Right lobe of liver (tissue), 6 donors: ENCODE results near the gene ACSF3. TPM values are rescaled to one million over a fixed set of nuclear protein-coding genes. Genes with fewer than 3 reads are reported as not detected.

Source experiments
- ATAC-seq, 4 donors: fragments of 200-7000 bp; cut with Tn5 transposase; one replicate each; pipeline ENCODE4 v1.9.1; 2020; ENCODE audit warnings: mild to moderate bottlenecking in 4 of 4, moderate library complexity in 4 of 4
- DNase-seq, 3 donors: peaks; one replicate each; pipeline ENCODE4 v3.0.0-alpha.2; 2020
- H3K27ac ChIP-seq, 3 donors: fragments of 200-600 bp; one replicate each; pipeline ENCODE4 v1.8.0; 2022
- H3K27me3 ChIP-seq, 2 donors: fragments of 200-600 bp; one replicate each; pipeline ENCODE4 v1.8.0; 2022
- H3K36me3 ChIP-seq, 4 donors: fragments of 200-600 bp; sonication (generic) in 1 of 4; one replicate each; pipeline versions ENCODE4 v1.5.1 to v1.8.0; 2017 to 2022; ENCODE audit warnings: control low read depth in 1 of 4
- H3K4me1 ChIP-seq, 4 donors: fragments of 200-600 bp; sonication (generic) in 1 of 4; one replicate each; pipeline versions ENCODE4 v1.5.1 to v1.8.0; 2017 to 2022; ENCODE audit warnings: control low read depth in 1 of 4
- H3K4me3 ChIP-seq, 3 donors: fragments of 200-600 bp; one replicate each; pipeline ENCODE4 v1.8.0; 2022
- H3K9me3 ChIP-seq, 4 donors: fragments of 200-600 bp; sonication (generic) in 1 of 4; one replicate each; pipeline versions ENCODE4 v1.5.1 to v1.8.0; 2017 to 2022; ENCODE audit warnings: control low read depth in 1 of 4
- CTCF ChIP-seq, 4 donors: fragments of 200-600 bp in 3 of 4; fragments of 450-650 bp in 1 of 4; IDR thresholded peaks; one replicate each; pipeline versions ENCODE4 v1.5.1 to v1.8.0; 2016 to 2022; ENCODE audit warnings: antibody characterized with exemption in 4 of 4, mild to moderate bottlenecking in 2 of 4
- POLR2A ChIP-seq: fragments of 450-650 bp; IDR thresholded peaks from one replicate; pipeline ENCODE4 v1.6.1; 2017; ENCODE audit warnings: antibody characterized with exemption, mild to moderate bottlenecking
- WGBS: methylation state at CpG from one replicate; pipeline ENCODE4 v1.1.6; 2018; ENCODE audit warnings: low coverage, low lambda C conversion rate; ENCODE audit not compliant: insufficient coverage; ENCODE audit errors: missing lambda C conversion rate; 5-methylcytosine and 5-hydroxymethylcytosine counted together
- intact Hi-C, 2 donors: fragments of 100-400 bp; cut with DNase I; formaldehyde crosslinking; loops; one replicate each; pipeline versions ENCODE4 v1.11.2 to v1.14.1; 2022
- total RNA-seq, 6 experiments: library from RNA; depleted of rRNA in 2 of 6; stranded (reverse); fragments of >200 nt in 2 of 6; fragmentation: NEBNext Ultra II Directional in 3 of 6; extraction: Animal tissue kit (Norgen Biotek cat#: 25700) in 3 of 6; gene quantifications; one replicate each; pipeline versions ENCODE4 v1.1.0 to v1.2.4, GENCODE V29; 2016 to 2023
- donor health status: DM: no; HTN: yes; CAD: no.
- donor health status: DM: no; HTN: no; CAD: no.
- donor health status: DM: no; HTN: no; CAD: no.
- donor health status: DM: no; HTN: yes; CAD: no.
- donor health status: DM: no; HTN: yes; CAD: no.

ACSF3 gene
- total RNA-seq, 6 experiments from 2014 or later, result 20.2 to 33.6 (median 29.4) TPM

GRCh38 chr16:89106533-89107202, 13.0 kb downstream of the ACSF3 start:
- Histone ChIP-seq H3K4me3 (no peak overlapping the region), H3K36me3 (peaks cover 0 to 35% (median 3%) of the 10 kb centered on the region in 4 donors), H3K27ac (no peak overlapping the region), H3K4me1 (no peaks in the 10 kb centered on the region), H3K9me3 (no peaks in the 10 kb centered on the region), H3K27me3 (no peaks in the 10 kb centered on the region)
- intact Hi-C loops, result no loop called here
- no peak for TF ChIP-seq POLR2A
- TF ChIP-seq CTCF (IDR thresholded peaks at IDR 0.05), result no peak
- WGBS, result 87% methylated on average over 6 of the region's 15 CpGs
- DNase-seq (peak in 2 of 3 donors; percentile 27 to 30), ATAC-seq (no peak)

DNA sequence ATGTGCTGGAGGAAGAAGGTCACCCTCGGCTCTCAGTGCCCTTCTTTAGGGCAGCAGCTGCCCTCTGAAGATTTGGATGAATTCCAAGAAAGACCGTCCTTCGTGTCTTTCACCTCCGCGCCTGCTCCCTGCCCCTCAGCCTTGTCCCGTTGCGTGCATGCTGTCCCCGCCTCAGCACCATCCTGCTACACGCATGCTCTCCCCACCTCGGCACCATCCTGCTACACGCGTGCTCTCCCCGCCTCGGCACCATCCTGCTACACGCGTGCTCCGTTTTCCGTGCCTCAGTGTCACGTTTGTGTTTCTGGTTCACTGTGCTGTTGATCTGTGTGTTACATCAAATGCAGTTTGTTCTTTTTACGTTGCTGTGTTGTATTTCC, 13.5 kb downstream of the ACSF3 start:
- Histone ChIP-seq H3K27ac (no peak overlapping the region), H3K4me3 (no peak overlapping the region), H3K27me3 (no peaks in the 10 kb centered on the region), H3K36me3 (peaks cover 0 to 36% (median 3%) of the 10 kb centered on the region in 4 donors), H3K9me3 (no peaks in the 10 kb centered on the region), H3K4me1 (no peaks in the 10 kb centered on the region)
- DNase-seq (peak in 1 of 3 donors; percentile 42), ATAC-seq (no peak)
- intact Hi-C loops, result no loop called here
- TF ChIP-seq POLR2A (no peak), CTCF (IDR thresholded peaks at IDR 0.05) (no peak)
- 88% methylated on average over 11 of the region's 20 CpGs for WGBS

GRCh38 chr16:89108416-89108815, 14.8 kb downstream of the ACSF3 start:
- TF ChIP-seq POLR2A (no peak), CTCF (IDR thresholded peaks at IDR 0.05) (no peak)
- no peaks in the 10 kb centered on the region for H3K9me3 ChIP-seq
- no peaks in the 10 kb centered on the region for H3K27me3 ChIP-seq
- ATAC-seq (no peak), DNase-seq (no peak)
- 95% methylated on average over 4 of the region's 5 CpGs for WGBS
- intact Hi-C loops, result no loop called here
- H3K27ac ChIP-seq, result no peak overlapping the region
- H3K36me3 ChIP-seq, result peaks cover 0 to 30% (median 2%) of the 10 kb centered on the region in 4 donors
- no peak overlapping the region for H3K4me3 ChIP-seq
- no peaks in the 10 kb centered on the region for H3K4me1 ChIP-seq

- DNase-seq (no peak), ATAC-seq (no peak)
- Histone ChIP-seq H3K36me3 (peaks cover 0 to 14% (median 2%) of the 10 kb centered on the region in 4 donors), H3K27me3 (no peaks in the 10 kb centered on the region), H3K27ac (no peak overlapping the region), H3K4me3 (no peak overlapping the region), H3K4me1 (no peaks in the 10 kb centered on the region), H3K9me3 (no peaks in the 10 kb centered on the region)
- intact Hi-C loops, result no loop called here
- 88% methylated on average over 3 of the region's 14 CpGs for WGBS
- no peak for TF ChIP-seq CTCF (IDR thresholded peaks at IDR 0.05)
- no peak for TF ChIP-seq POLR2A
These were observed 17.0 kb downstream of the ACSF3 start for GRCh38 chr16:89110641-89111040.
